OCI-M2 (cell line): Measurements from ENCODE around the gene ZBTB26.
A peak's percentile ranks its signal among the peaks of the same experiment; 100 is the strongest.
"Not testable (repeated sequence)": the region's sequence is repeated elsewhere in the genome, so short reads cannot be mapped to it uniquely, and the experiment has no call there.

Experiments
- DNase-seq: peaks from one replicate; lab custom pipeline; 2025; ENCODE audit not compliant: unreplicated experiment; lab: John Stamatoyannopoulos, UW

Gene ZBTB26

GRCh38 chr9:122929796-122930354, 1.4 kb downstream of the ZBTB26 start:
- no peak for DNase-seq

GRCh38 chr9:122923947-122924346, 7.4 kb downstream of the ZBTB26 start:
- DNase-seq: no peak

- DNase-seq: no peak
These were observed 8.6 kb downstream of the ZBTB26 start for GRCh38 chr9:122922713-122923112.

- DNase-seq: no peak
These were observed 13.0 kb downstream of the ZBTB26 start for GRCh38 chr9:122918310-122918709.

- peak; percentile 53 for DNase-seq
These were observed 18.2 kb downstream of the ZBTB26 start, which contains the start of gene ZBTB6 for GRCh38 chr9:122912964-122913673. Gene ZBTB6 (minus strand): TSS chr9:122913323. CDS start chr9:122912072, 1,251 bp downstream.

- DNase-seq: no peak
These were observed 18.7 kb downstream of the ZBTB26 start for GRCh38 chr9:122912671-122912963.

GRCh38 chr9:122906122-122906521, 25.2 kb downstream of the ZBTB26 start:
- not testable (repeated sequence) for DNase-seq

- peak; percentile 89 for DNase-seq
These were observed 26.2 kb downstream of the ZBTB26 start, which contains the start of gene RC3H2 for GRCh38 chr9:122904823-122905710. Gene RC3H2 (minus strand): TSS chr9:122905359. CDS start chr9:122897509, 7,850 bp downstream.

- DNase-seq: no peak
These were observed 26.9 kb downstream of the ZBTB26 start for GRCh38 chr9:122904466-122904822.

GRCh38 chr9:122900791-122901190, 30.5 kb downstream of the ZBTB26 start:
- no peak for DNase-seq

GRCh38 chr9:122897969-122898368, 33.3 kb downstream of the ZBTB26 start:
- no peak for DNase-seq

- no peak for DNase-seq
These were observed 42.8 kb downstream of the ZBTB26 start for GRCh38 chr9:122888480-122888879.

- DNase-seq: no peak
These were observed 48.2 kb downstream of the ZBTB26 start for GRCh38 chr9:122883125-122883524.

- DNase-seq: no peak
These were observed 51.9 kb downstream of the ZBTB26 start for GRCh38 chr9:122879443-122879842.

GRCh38 chr9:122875523-122875922, 55.8 kb downstream of the ZBTB26 start:
- no peak for DNase-seq

GRCh38 chr9:122867276-122867675, 64.0 kb downstream of the ZBTB26 start:
- not testable (repeated sequence) for DNase-seq

GRCh38 chr9:122866079-122866478, 65.2 kb downstream of the ZBTB26 start:
- no peak for DNase-seq
